ENCODE measurements around the gene CADPS.

DNA sequence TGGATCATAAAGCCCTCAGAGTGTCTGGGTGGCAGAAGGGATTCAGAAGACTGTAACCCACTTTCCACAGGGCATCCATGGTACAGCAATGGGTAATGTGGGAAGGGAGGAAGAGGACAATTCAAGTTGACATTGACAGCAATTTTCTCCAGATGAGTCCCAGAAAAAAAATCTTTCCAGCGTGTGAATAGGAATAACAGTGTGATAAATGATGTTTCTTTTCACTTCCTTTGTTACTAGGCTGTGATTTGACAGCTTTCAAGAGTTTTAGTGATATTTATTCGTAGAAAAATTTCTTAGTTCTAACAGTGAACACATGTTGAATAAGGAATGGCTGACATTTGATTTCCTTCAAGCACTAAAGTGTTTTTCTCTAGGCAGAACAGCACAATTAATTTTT lies 186.4 kb downstream of the CADPS start:
- TF ChIP-seq CTCF (IDR thresholded peaks at IDR 0.05) (no peak), POLR2A (IDR thresholded peaks at IDR 0.05; ENCODE audit: low read depth) (no peak), POLR2AphosphoS5 (IDR thresholded peaks at IDR 0.05) (no peak)
